ENCODE results near the gene ULK3.

DNA sequence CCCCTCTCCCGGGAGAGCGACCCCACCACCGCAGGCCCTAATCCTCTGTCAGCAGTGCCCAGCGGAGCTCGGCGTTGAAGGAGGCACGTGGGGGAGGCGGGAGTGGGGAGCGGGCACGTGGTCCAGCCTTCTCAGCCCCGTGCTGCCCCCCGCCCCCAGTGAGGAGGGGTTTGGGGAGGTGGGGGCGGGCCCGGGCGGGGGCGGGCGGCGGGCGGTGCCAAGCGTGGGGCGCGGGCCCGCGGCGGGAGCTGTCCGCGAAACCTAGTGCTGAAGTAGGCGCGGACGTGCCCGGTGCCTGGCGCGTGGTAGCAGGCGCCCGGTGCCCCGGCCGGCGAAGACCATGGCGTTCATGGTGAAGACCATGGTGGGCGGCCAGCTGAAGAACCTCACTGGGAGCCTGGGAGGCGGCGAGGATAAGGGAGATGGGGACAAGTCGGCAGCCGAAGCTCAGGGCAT is 16.6 kb downstream of the ULK3 start, which contains the start of gene CPLX3:
- TF ChIP-seq CTCF (IDR thresholded peaks at IDR 0.05) (no peak), POLR2A (IDR thresholded peaks at IDR 0.05) (no peak)
